DMS53 treated with DMSO at 0.1 percent for 48 hours (cell line): ENCODE results near the gene CST6.

Experiments used
- DNase-seq: peaks from one replicate; lab custom pipeline; 2025; ENCODE audit not compliant: unreplicated experiment; lab: John Stamatoyannopoulos, UW

CST6 gene

DNA sequence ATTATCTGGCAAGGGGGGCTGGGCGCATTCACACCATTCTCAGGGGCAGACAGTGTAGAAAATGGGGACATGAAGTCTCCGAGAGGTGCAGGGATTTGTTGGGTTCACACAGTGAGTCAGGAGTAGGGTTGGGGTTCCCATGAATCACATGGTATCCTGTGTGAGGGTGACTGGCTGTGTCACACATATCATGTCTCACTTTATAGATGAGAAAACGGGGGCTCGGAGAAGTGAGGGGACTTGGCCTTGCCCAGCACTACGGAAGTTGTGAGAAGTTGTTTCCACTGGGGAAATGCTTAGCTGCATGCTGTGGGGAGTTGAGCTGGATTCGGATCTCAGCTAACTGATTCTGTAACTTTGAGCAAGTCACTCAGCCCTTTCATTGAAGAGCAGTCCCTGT is 32.9 kb downstream of the CST6 start:
- DNase-seq: no peak

DNA sequence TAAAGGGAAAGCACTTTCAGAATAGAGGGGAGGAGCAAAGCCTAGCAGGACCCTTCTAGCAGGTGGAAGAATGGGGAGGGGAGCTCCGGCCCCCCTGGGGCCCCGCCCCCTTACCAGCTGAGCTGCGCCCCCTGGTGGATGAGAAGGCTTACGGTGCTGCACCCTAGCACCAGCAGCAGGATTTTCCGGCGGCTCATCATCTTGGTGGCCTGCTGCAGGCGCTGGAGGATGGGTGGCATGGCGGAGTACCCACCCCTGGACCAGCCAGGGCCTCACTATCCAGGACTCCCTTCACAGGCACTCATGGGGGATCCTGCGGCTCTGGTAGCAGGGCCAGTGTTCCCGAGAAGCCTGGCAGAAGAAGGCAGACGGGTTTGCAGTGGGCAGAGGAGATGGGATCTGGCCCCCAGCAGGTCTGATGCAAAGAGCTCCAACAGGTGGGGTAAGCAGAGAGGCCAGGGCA is 33.4 kb downstream of the CST6 start:
- DNase-seq: peak; percentile 64

DNA sequence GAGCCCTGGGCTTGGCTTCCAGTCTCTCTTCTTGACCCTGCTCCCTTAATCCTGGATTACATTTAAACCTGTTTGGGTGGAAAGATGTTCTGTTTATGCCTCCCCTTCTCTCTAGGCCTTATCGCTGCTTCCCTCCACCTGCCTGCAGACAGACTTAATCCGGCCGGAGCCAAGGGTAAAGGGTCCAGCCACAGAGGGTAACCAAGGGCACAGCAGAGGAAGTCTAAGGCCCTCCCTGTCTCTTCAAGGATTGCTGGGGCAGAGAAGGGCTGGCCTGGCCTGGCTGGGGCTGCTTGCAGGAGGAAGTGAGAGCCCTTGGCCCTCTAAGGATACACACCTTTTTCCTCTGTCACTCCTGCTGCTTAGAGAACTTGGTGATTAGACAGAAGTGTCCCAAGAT is 35.1 kb downstream of the CST6 start:
- DNase-seq: no peak

DNA sequence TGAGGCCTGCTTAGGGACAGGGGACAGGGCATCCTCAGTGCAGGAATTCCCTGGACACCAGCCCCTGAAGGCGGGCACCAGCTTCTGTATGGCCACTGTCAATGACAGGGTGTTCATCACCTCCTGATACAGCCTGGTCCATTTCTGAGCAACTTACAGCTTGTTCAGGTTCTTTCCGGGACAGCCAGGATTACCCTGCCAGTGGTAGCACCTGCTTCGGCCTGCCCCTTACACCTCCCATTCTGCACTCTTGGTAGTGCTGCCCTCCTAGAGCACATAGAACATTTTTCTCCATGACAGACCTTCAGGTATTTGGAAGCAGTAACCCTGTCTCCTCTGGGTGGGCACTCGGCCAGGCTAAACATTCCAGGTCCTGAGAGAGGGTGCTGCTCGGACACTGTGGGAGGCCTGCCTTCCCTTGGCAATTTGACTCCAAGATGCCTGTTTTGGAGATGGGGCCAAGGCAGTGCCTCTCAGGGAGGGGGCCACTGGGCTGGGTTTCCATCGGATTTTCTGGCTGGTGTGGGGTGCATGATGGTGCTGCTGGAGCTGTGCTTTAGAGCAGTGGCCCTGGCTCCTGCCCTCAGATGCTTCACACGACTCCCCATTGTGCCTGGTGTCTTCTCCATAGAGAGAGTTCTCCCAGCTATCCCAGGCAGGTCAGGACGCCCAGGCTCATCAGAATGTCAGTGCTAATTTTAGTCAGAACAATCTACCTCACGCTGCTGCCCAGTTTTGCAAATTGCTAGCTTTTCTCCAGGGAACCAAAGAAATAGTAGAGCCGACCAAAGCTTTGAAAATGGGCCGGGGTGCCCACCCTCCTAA is 35.9 kb downstream of the CST6 start:
- no peak for DNase-seq

DNA sequence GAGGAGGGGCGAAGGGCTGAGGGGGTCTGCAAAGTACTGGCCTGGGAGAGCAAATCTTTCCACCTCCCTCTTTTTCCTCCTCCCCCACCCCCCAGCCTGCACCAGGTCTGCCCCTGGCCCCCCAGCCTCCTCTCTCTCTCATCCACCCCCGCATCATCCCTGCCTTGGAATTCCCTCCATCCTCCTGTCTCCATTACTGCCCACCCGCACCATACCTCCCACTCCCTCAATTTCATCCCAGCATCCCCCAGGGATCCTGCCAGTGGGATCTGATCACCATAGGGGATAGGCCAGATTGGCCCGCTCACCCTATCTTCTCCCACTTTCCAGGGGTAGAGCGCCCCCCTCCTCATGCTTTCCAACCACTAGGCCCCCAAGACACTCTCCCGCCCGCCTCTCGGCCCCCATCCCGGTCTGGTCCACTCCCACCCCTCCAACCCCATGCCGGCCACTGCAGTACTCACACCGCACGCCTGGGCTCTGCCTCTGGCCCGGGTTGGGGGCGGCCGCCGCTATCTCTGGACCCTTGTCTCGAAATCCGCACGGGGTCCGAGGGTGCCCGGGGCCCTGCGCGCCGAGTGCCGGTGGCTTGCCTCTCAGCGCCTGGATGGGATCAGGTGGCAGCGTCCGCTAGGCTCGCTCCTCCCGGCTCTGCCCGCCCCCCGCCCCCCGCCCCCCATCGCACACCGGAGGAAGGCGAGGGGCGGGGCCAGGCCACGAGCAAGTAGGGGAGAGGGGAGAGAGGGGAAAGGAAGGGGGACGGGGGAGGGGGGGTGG is 36.9 kb downstream of the CST6 start, which contains the start of gene GAL3ST3:
TSS of gene GAL3ST3 (minus strand) at position 615 of the 777 bp plus-strand sequence. CDS start 3,746 bp downstream, outside the sequence.
- no peak for DNase-seq

DNA sequence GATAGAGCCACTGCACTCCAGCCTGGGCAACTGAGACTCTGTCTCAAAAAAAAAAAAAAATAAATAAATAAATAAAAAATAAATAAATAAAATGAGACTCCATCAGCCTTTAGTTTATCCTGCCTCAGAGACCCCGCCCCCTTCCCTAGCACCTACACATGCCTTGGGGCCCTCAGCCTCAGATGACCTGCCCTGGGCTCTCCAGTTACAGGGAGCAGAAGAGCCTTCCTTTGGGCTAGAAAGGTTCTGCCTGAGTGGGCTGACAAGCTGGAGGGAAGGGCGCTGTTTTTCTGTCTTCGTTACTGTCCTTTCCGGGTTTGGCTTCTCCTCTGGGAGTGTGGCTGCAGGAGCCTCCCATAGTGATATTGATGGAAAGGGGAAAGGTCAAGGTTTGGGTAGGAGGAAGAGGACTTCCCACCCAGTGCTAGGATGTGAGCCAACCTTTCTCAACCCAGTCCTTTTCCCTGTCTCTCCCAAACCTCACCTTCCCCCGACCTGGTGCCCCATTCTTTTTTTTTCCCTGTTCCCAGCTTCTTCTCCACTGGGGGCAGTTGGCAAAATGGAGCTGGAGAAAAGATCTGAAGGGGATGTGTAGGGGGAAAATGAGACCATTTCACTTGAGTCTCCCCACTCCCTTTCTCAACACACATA is 38.9 kb downstream of the CST6 start:
- no peak for DNase-seq

DNA sequence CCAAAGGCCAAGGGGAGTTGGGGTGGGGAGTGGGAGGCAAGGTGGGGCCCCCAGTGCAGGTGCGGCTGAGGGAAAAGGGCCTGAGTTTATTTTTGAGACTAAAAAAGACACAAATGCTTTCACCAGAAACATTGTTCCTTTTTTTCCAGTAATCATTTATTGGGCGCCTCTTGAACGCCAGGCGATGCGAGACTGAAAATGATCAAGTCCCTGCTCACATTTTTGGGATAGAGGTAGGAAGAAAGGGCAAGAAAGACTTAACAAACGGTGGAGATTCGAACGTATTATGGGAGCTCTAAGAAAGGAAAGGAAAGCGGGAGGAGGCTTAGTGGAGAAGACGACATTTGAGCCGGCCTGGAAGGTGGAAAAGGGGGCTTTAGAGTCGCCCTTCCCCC is 39.6 kb downstream of the CST6 start:
- DNase-seq: no peak

DNA sequence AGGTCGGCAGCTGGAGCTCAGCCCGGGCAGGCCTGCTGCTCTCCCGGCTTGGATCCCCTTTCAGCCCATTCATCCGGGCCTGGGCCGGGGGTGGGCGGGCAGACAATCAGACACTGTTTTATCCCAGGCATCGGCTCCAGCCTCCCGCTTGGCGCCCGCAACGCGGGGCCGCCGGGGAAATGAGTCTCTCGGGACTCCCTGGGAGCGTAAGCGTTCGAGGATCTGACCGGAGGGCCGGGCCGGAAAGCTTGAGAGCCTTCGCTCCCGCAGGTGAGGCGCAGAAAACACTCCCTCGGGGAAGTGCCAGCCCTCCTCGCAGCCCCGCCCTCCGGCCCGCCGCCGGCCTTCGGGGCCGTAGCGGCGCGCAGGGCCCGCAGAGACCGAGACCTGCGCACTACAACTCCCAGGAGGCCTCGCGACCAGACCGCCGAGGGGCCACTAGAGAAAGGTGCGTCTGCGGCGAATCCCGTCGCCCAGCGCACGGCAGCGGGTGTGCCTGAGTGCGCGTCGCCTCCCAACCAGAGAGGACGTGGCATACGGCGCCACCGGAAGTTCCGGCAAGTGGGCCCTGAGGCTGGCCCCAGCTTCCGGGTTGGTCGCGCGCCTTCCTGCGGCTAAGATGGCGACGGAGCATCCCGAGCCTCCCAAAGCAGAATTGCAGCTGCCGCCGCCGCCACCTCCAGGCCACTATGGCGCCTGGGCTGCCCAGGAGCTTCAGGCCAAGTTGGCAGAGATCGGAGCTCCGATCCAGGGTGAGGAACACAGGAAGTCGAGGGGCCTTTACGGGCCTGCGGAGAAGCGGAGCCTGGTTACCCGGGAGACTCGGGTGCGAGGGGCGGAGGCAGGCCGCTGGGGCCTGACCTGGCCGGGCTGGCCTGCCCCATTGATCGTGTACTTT is 40.2 kb downstream of the CST6 start, which contains the start of gene SF3B2:
TSS of gene SF3B2 (plus strand) at position 599 of the 898 bp plus-strand sequence. CDS start at position 620, 21 bp downstream.
- DNase-seq: peak; percentile 97

DNA sequence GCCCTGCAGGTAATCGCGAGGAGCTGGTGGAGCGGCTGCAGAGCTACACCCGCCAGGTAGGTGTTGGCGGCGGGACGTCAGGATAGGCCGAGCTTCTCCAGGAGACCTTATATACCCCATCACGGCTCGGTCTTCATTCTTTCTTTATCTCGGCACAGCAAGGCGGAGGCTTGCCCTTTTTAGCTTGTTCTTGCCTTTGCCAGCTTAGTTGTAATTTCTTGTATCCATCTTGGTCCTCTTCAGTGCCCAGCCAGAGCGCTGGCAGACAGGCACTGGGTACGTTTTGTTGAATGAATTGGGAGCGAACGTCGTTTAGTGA is 40.8 kb downstream of the CST6 start:
- no peak for DNase-seq

DNA sequence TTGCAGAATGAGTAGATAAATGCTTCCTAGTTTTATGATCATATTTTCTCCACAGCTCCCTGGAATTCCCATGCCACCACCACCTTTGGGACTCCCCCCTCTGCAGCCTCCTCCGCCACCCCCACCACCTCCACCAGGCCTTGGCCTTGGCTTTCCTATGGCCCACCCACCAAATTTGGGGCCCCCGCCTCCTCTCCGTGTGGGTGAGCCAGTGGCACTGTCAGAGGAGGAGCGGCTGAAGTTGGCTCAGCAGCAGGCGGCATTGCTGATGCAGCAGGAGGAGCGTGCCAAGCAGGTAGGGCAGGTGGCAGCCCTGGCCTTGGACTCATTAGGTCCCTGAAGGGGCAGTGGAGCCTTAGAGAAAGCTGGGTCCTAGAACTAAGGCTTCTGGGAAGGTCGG is 43.2 kb downstream of the CST6 start:
- DNase-seq: no peak

DNA sequence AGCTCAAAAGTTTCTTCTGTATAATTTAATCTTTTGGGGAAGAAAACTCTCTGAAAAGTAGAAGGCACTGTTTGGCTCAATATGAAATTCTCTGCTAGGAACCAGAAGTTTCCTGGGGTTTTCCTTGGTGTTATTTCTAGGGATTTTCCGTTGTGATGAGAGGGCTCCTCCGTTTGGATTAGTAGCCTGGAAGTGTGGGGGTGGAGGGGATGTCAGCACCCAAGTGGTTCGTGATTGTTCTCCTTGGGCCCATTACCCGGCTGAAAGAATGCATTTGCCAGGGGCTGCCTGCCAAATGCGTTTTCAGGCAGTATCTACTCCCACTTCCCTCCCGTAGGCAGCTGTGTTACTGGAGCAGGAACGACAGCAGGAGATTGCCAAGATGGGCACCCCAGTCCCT is 44.7 kb downstream of the CST6 start:
- DNase-seq: no peak

DNA sequence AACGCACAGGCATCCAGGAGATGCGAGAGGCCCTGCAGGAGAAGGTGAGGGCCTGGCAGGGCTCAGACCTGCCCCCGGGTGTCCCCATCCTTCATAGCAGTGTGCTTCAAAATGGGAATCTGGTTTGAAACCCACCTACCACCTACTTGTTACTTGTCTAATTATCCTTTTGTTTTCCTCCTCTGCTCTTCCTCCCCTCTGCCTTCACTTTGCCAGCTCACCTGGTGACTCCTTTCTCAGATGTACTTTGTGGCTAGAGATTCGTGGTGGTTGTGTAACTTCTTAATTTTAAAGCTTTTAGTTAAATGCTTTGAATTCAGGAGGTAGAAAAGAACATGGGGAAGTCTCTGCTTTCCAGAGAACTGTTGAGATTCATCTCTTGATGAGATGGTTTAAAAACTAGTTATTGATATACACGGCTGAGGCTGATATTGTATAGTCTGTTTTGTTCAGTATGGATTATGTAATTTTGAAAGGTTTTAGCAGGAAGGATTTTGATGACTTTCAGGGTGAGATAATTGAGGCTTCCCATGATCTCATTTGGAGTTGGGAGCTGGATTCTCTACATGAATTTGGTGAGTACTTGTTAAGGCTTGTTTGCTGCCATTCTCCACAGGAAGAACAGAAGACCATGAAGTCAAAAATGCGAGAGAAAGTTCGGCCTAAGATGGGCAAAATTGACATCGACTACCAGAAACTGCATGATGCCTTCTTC is 48.3 kb downstream of the CST6 start:
- DNase-seq: no peak

DNA sequence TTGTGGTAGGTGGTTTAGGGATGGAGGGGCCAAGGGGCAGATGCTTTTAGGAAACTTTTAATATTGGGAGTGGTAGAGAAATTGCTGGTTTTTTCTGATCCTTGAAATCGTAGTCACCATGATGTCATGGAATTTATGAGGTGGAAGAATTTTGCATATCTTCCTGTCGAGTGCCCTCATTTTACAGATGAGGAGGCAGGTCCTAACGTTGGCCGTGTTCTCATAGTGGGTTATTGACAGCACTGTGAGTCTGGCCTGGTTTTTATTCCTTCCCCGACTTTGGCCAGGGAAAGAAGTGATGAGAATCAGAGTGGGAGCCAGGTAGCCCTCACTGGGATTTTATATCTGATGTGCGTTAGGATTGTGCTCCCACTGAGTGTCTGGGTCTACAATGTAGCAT is 49.5 kb downstream of the CST6 start:
- DNase-seq: no peak

DNA sequence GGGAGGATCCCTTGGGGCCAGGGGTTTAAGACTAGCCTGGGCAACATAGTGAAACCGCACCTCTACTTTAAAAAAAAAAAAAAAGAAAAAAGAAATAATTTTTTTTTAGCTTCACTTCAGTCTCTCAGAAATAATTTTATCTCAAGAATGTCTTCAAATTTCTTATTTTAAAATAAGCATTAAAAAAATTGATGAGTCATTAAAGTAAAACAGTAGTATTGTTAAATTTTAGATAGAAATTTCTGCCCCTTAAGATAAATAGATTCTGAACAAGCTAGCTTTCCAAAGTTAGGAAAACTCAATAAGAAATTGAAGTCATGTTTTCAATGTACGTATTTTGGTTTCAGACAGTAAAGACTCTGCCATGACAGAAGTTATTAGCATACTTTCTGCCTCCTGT is 50.6 kb downstream of the CST6 start:
- DNase-seq: no peak
